Measurements from ENCODE around the gene WDR82. TPM values are rescaled to one million over a fixed set of nuclear protein-coding genes. Genes with fewer than 3 reads are reported as not detected.

WDR82 gene
- polyA plus RNA-seq, 2 donors: 19.9 to 33.6 TPM

- H3K9me3 ChIP-seq (ENCODE audit: control insufficient read depth in 2 of 2, insufficient read depth in 1 of 2, low read depth in 1 of 2, low read length in 1 of 2): no peaks in the 10 kb centered on the region
- no peak overlapping the region for H3K4me3 ChIP-seq (ENCODE audit: low read depth in 1 of 2, low read length in 2 of 2)
- peaks cover 5 to 33% of the 10 kb centered on the region in 2 donors for H3K36me3 ChIP-seq (ENCODE audit: control insufficient read depth in 2 of 2, insufficient read depth in 2 of 2, low read length in 1 of 2)
- no peaks in the 10 kb centered on the region for H3K27me3 ChIP-seq (ENCODE audit: control insufficient read depth in 1 of 2, insufficient read depth in 2 of 2, low read length in 2 of 2)
- H3K4me1 ChIP-seq (ENCODE audit: control insufficient read depth in 2 of 2, insufficient read depth in 2 of 2, low read length in 1 of 2): peaks cover 5 to 55% of the 10 kb centered on the region in 2 donors
- 68 to 84% methylated on average over 1 of the region's 1 CpG for WGBS, 2 donors
- H3K27ac ChIP-seq (ENCODE audit: low read depth in 2 of 2, low read length in 1 of 2): peak overlapping the region; percentile 87 to 92
Measured at GRCh38 chr3:52250122-52250521, 28.3 kb downstream of the WDR82 start.

GRCh38 chr3:52249683-52250082 is 28.8 kb downstream of the WDR82 start:
- no peaks in the 10 kb centered on the region for H3K27me3 ChIP-seq (ENCODE audit: control insufficient read depth in 1 of 2, insufficient read depth in 2 of 2, low read length in 2 of 2)
- 85 to 92% methylated on average over 6 of the region's 6 CpGs for WGBS, 2 donors
- peaks cover 5 to 33% of the 10 kb centered on the region in 2 donors for H3K36me3 ChIP-seq (ENCODE audit: control insufficient read depth in 2 of 2, insufficient read depth in 2 of 2, low read length in 1 of 2)
- peaks cover 5 to 59% of the 10 kb centered on the region in 2 donors for H3K4me1 ChIP-seq (ENCODE audit: control insufficient read depth in 2 of 2, insufficient read depth in 2 of 2, low read length in 1 of 2)
- H3K4me3 ChIP-seq (ENCODE audit: low read depth in 1 of 2, low read length in 2 of 2): no peak overlapping the region
- H3K9me3 ChIP-seq (ENCODE audit: control insufficient read depth in 2 of 2, insufficient read depth in 1 of 2, low read depth in 1 of 2, low read length in 1 of 2): no peaks in the 10 kb centered on the region
- H3K27ac ChIP-seq (ENCODE audit: low read depth in 2 of 2, low read length in 1 of 2): peak overlapping the region; percentile 87 to 92

GRCh38 chr3:52248816-52249547 is 29.5 kb downstream of the WDR82 start:
- no peak overlapping the region for H3K27ac ChIP-seq (ENCODE audit: low read depth in 2 of 2, low read length in 1 of 2)
- no peak overlapping the region for H3K4me3 ChIP-seq (ENCODE audit: low read depth in 1 of 2, low read length in 2 of 2)
- peaks cover 5 to 31% of the 10 kb centered on the region in 2 donors for H3K36me3 ChIP-seq (ENCODE audit: control insufficient read depth in 2 of 2, insufficient read depth in 2 of 2, low read length in 1 of 2)
- H3K9me3 ChIP-seq (ENCODE audit: control insufficient read depth in 2 of 2, insufficient read depth in 1 of 2, low read depth in 1 of 2, low read length in 1 of 2): no peaks in the 10 kb centered on the region
- no peaks in the 10 kb centered on the region for H3K27me3 ChIP-seq (ENCODE audit: control insufficient read depth in 1 of 2, insufficient read depth in 2 of 2, low read length in 2 of 2)
- peaks cover 3 to 60% of the 10 kb centered on the region in 2 donors for H3K4me1 ChIP-seq (ENCODE audit: control insufficient read depth in 2 of 2, insufficient read depth in 2 of 2, low read length in 1 of 2)
- 67 to 74% methylated on average over 10 of the region's 10 CpGs for WGBS, 2 donors

- Histone ChIP-seq H3K9me3 (ENCODE audit: control insufficient read depth in 2 of 2, insufficient read depth in 1 of 2, low read depth in 1 of 2, low read length in 1 of 2) (no peaks in the 10 kb centered on the region), H3K4me1 (ENCODE audit: control insufficient read depth in 2 of 2, insufficient read depth in 2 of 2, low read length in 1 of 2) (peaks cover 3 to 54% of the 10 kb centered on the region in 2 donors), H3K27ac (ENCODE audit: low read depth in 2 of 2, low read length in 1 of 2) (no peak overlapping the region), H3K27me3 (ENCODE audit: control insufficient read depth in 1 of 2, insufficient read depth in 2 of 2, low read length in 2 of 2) (no peaks in the 10 kb centered on the region), H3K4me3 (ENCODE audit: low read depth in 1 of 2, low read length in 2 of 2) (no peak overlapping the region), H3K36me3 (ENCODE audit: control insufficient read depth in 2 of 2, insufficient read depth in 2 of 2, low read length in 1 of 2) (peaks cover 5 to 25% of the 10 kb centered on the region in 2 donors)
- WGBS, 2 donors: 91% methylated on average over 10 of the region's 10 CpGs
Measured at GRCh38 chr3:52248165-52248541, 30.3 kb downstream of the WDR82 start.

GRCh38 chr3:52247409-52248164 is 30.9 kb downstream of the WDR82 start:
- no peak overlapping the region for H3K4me3 ChIP-seq (ENCODE audit: low read depth in 1 of 2, low read length in 2 of 2)
- H3K36me3 ChIP-seq (ENCODE audit: control insufficient read depth in 2 of 2, insufficient read depth in 2 of 2, low read length in 1 of 2): peaks cover 5 to 22% of the 10 kb centered on the region in 2 donors
- WGBS, 2 donors: 89 to 95% methylated on average over 7 of the region's 7 CpGs
- H3K4me1 ChIP-seq (ENCODE audit: control insufficient read depth in 2 of 2, insufficient read depth in 2 of 2, low read length in 1 of 2): peaks cover 3 to 50% of the 10 kb centered on the region in 2 donors
- H3K9me3 ChIP-seq (ENCODE audit: control insufficient read depth in 2 of 2, insufficient read depth in 1 of 2, low read depth in 1 of 2, low read length in 1 of 2): no peaks in the 10 kb centered on the region
- H3K27me3 ChIP-seq (ENCODE audit: control insufficient read depth in 1 of 2, insufficient read depth in 2 of 2, low read length in 2 of 2): no peaks in the 10 kb centered on the region
- no peak overlapping the region for H3K27ac ChIP-seq (ENCODE audit: low read depth in 2 of 2, low read length in 1 of 2)

GRCh38 chr3:52246728-52247408 is 31.6 kb downstream of the WDR82 start:
- Histone ChIP-seq H3K4me3 (ENCODE audit: low read depth in 1 of 2, low read length in 2 of 2) (peak overlapping the region; percentile 60 to 62), H3K36me3 (ENCODE audit: control insufficient read depth in 2 of 2, insufficient read depth in 2 of 2, low read length in 1 of 2) (peaks cover 5 to 22% of the 10 kb centered on the region in 2 donors), H3K27ac (ENCODE audit: low read depth in 2 of 2, low read length in 1 of 2) (peak overlapping the region; percentile 87 to 91), H3K4me1 (ENCODE audit: control insufficient read depth in 2 of 2, insufficient read depth in 2 of 2, low read length in 1 of 2) (peaks cover 3 to 50% of the 10 kb centered on the region in 2 donors), H3K27me3 (ENCODE audit: control insufficient read depth in 1 of 2, insufficient read depth in 2 of 2, low read length in 2 of 2) (no peaks in the 10 kb centered on the region), H3K9me3 (ENCODE audit: control insufficient read depth in 2 of 2, insufficient read depth in 1 of 2, low read depth in 1 of 2, low read length in 1 of 2) (no peaks in the 10 kb centered on the region)
- WGBS, 2 donors: 68 to 69% methylated on average over 14 of the region's 14 CpGs

- Histone ChIP-seq H3K36me3 (ENCODE audit: control insufficient read depth in 2 of 2, insufficient read depth in 2 of 2, low read length in 1 of 2) (peaks cover 5 to 22% of the 10 kb centered on the region in 2 donors), H3K4me3 (ENCODE audit: low read depth in 1 of 2, low read length in 2 of 2) (peak overlapping the region; percentile 60 to 62)
- WGBS, 2 donors: 14 to 21% methylated on average over 8 of the region's 8 CpGs
Measured at GRCh38 chr3:52246264-52246620, 32.2 kb downstream of the WDR82 start.

GRCh38 chr3:52245322-52246263 is 32.9 kb downstream of the WDR82 start, which contains the start of gene PPM1M:
Gene PPM1M, plus strand, starts transcription at chr3:52245759. Its CDS starts 66 bp downstream, at chr3:52245825.
- Histone ChIP-seq H3K9me3 (ENCODE audit: control insufficient read depth in 2 of 2, insufficient read depth in 1 of 2, low read depth in 1 of 2, low read length in 1 of 2) (no peaks in the 10 kb centered on the region), H3K4me3 (ENCODE audit: low read depth in 1 of 2, low read length in 2 of 2) (peak within 1 kb of the TSS; percentile 60 to 62), H3K36me3 (ENCODE audit: control insufficient read depth in 2 of 2, insufficient read depth in 2 of 2, low read length in 1 of 2) (peaks cover 5 to 22% of the 10 kb centered on the region in 2 donors), H3K27ac (ENCODE audit: low read depth in 2 of 2, low read length in 1 of 2) (peak within 1 kb of the TSS; percentile 87 to 91), H3K4me1 (ENCODE audit: control insufficient read depth in 2 of 2, insufficient read depth in 2 of 2, low read length in 1 of 2) (peaks cover 3 to 44% of the 10 kb centered on the region in 2 donors), H3K27me3 (ENCODE audit: control insufficient read depth in 1 of 2, insufficient read depth in 2 of 2, low read length in 2 of 2) (no peaks in the 10 kb centered on the region)
- WGBS, 2 donors: 1% methylated on average over 91 to 98 of the region's 98 CpGs

More at GRCh38 chr3:52246264-52246620, 32.2 kb downstream of the WDR82 start:
- Histone ChIP-seq H3K9me3 (ENCODE audit: control insufficient read depth in 2 of 2, insufficient read depth in 1 of 2, low read depth in 1 of 2, low read length in 1 of 2) (no peaks in the 10 kb centered on the region), H3K27ac (ENCODE audit: low read depth in 2 of 2, low read length in 1 of 2) (peak overlapping the region; percentile 87 to 91), H3K27me3 (ENCODE audit: control insufficient read depth in 1 of 2, insufficient read depth in 2 of 2, low read length in 2 of 2) (no peaks in the 10 kb centered on the region), H3K4me1 (ENCODE audit: control insufficient read depth in 2 of 2, insufficient read depth in 2 of 2, low read length in 1 of 2) (peaks cover 3 to 50% of the 10 kb centered on the region in 2 donors)

Measured in esophagus (tissue), 2 donors.